A204.1 (cell line): ENCODE measurements around the gene RXRB.

Experiments
- FAIRE-seq: peaks from 2 replicates; lab custom pipeline; 2012; peaks lifted over from hg19 to GRCh38; lab: Jason Lieb, UNC

Gene RXRB

GRCh38 chr6:33211666-33212422, 11.4 kb upstream of the RXRB start:
- no peak for FAIRE-seq

GRCh38 chr6:33211136-33211535, 10.7 kb upstream of the RXRB start:
- FAIRE-seq = no peak

GRCh38 chr6:33209856-33210255, 9.4 kb upstream of the RXRB start:
- no peak for FAIRE-seq

GRCh38 chr6:33208091-33208967, 7.9 kb upstream of the RXRB start, which contains the start of gene RING1:
Gene RING1 (plus strand): TSS chr6:33208500. CDS start chr6:33208823, 323 bp downstream.
- FAIRE-seq = no peak

GRCh38 chr6:33207552-33208090, 7.2 kb upstream of the RXRB start:
- no peak for FAIRE-seq

GRCh38 chr6:33206864-33207551, 6.5 kb upstream of the RXRB start:
- FAIRE-seq = no peak

- no peak for FAIRE-seq
Measured at GRCh38 chr6:33206027-33206863, 5.8 kb upstream of the RXRB start.

GRCh38 chr6:33205191-33206026, 4.9 kb upstream of the RXRB start:
- no peak for FAIRE-seq

- FAIRE-seq = no peak
Measured at GRCh38 chr6:33204415-33205190, 4.1 kb upstream of the RXRB start, which contains the start of gene HSD17B8. Gene HSD17B8 (plus strand): TSS chr6:33204655. CDS start chr6:33204669, 14 bp downstream.

- no peak for FAIRE-seq
Measured at GRCh38 chr6:33204165-33204414, 3.6 kb upstream of the RXRB start.

GRCh38 chr6:33203443-33204164, 3.1 kb upstream of the RXRB start:
- no peak for FAIRE-seq

- FAIRE-seq = no peak
Measured at GRCh38 chr6:33202799-33203198, 2.3 kb upstream of the RXRB start.

GRCh38 chr6:33201935-33202334, 1.5 kb upstream of the RXRB start:
- no peak for FAIRE-seq

- FAIRE-seq = no peak
Measured at GRCh38 chr6:33201147-33201545, 681 bp upstream of the RXRB start.

- no peak for FAIRE-seq
Measured at GRCh38 chr6:33199687-33200218, 712 bp downstream of the RXRB start.

- no peak for FAIRE-seq
Measured at GRCh38 chr6:33198853-33199436, 1.5 kb downstream of the RXRB start.

- no peak for FAIRE-seq
Measured at GRCh38 chr6:33198159-33198852, 2.2 kb downstream of the RXRB start.

GRCh38 chr6:33197431-33198048, 2.9 kb downstream of the RXRB start:
- no peak for FAIRE-seq
